ENCODE results near the gene FXYD6. TPM values are rescaled to one million over a fixed set of nuclear protein-coding genes. Genes with fewer than 3 reads are reported as not detected.

Gene FXYD6
- total RNA-seq, 1 experiment from 2014 or later, result not detected

GRCh38 chr11:117913736-117914397, 37.4 kb upstream of the FXYD6 start:
- Histone ChIP-seq H3K4me2 (ENCODE audit: low read depth, low read length, poor library complexity, severe bottlenecking) (no peak overlapping the region), H3K27me3 (ENCODE audit: low read length) (no peaks in the 10 kb centered on the region), H3K79me2 (ENCODE audit: low read length) (no peaks in the 10 kb centered on the region), H3K9ac (ENCODE audit: low read length) (no peak overlapping the region), H3K9me2 (replicated peaks; ENCODE audit: insufficient read depth, low read length) (no peaks in the 10 kb centered on the region), H2AFZ (ENCODE audit: low read length) (no peak overlapping the region), H3K27ac (ENCODE audit: low read length) (no peak overlapping the region), H4K20me1 (ENCODE audit: insufficient read depth, low read depth, low read length) (no peaks in the 10 kb centered on the region), H3K9me3 (ENCODE audit: low read length) (no peaks in the 10 kb centered on the region), H3K36me3 (ENCODE audit: insufficient read depth, low read length) (no peaks in the 10 kb centered on the region), H3K4me1 (ENCODE audit: low read length) (no peaks in the 10 kb centered on the region), H3K4me3 (ENCODE audit: low read length) (no peak overlapping the region)
- no peak for DNase-seq

DNA sequence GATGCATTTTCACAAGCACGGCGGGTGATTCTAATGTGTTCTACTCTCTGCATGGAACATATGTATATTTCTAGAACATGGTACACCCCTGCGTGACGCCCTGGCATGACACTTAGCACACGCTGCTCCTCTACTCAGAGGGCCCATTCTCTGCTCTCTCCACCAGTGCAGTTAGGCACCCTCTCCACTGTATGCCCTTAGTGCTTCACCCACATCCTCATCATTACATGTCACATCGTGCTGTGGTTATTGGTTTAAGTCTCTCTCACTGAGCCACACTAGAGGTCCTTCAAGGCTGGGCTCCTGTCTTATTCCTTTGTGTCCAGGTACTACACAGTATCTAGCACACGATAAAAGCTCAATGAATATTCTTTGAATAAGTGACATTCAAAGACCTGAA, 36.0 kb upstream of the FXYD6 start:
- DNase-seq, result no peak
- H3K36me3 ChIP-seq (ENCODE audit: insufficient read depth, low read length), result no peaks in the 10 kb centered on the region
- H3K27me3 ChIP-seq (ENCODE audit: low read length), result no peaks in the 10 kb centered on the region
- H4K20me1 ChIP-seq (ENCODE audit: insufficient read depth, low read depth, low read length), result no peaks in the 10 kb centered on the region
- H3K4me3 ChIP-seq (ENCODE audit: low read length), result no peak overlapping the region
- peaks cover 6% of the 10 kb centered on the region for H3K4me1 ChIP-seq (ENCODE audit: low read length)
- H3K27ac ChIP-seq (ENCODE audit: low read length), result no peak overlapping the region
- H3K9me2 ChIP-seq (replicated peaks; ENCODE audit: insufficient read depth, low read length), result no peaks in the 10 kb centered on the region
- H2AFZ ChIP-seq (ENCODE audit: low read length), result no peak overlapping the region
- no peaks in the 10 kb centered on the region for H3K9me3 ChIP-seq (ENCODE audit: low read length)
- no peaks in the 10 kb centered on the region for H3K79me2 ChIP-seq (ENCODE audit: low read length)
- no peak overlapping the region for H3K9ac ChIP-seq (ENCODE audit: low read length)
- no peak overlapping the region for H3K4me2 ChIP-seq (ENCODE audit: low read depth, low read length, poor library complexity, severe bottlenecking)

GRCh38 chr11:117911694-117912093, 35.2 kb upstream of the FXYD6 start:
- no peak overlapping the region for H3K27ac ChIP-seq (ENCODE audit: low read length)
- H3K9ac ChIP-seq (ENCODE audit: low read length), result no peak overlapping the region

GRCh38 chr11:117910941-117911655, 34.6 kb upstream of the FXYD6 start:
- no peak overlapping the region for H3K27ac ChIP-seq (ENCODE audit: low read length)
- no peak overlapping the region for H2AFZ ChIP-seq (ENCODE audit: low read length)
- no peak overlapping the region for H3K4me2 ChIP-seq (ENCODE audit: low read depth, low read length, poor library complexity, severe bottlenecking)
- no peaks in the 10 kb centered on the region for H3K9me3 ChIP-seq (ENCODE audit: low read length)
- H4K20me1 ChIP-seq (ENCODE audit: insufficient read depth, low read depth, low read length), result no peaks in the 10 kb centered on the region
- DNase-seq, result no peak
- H3K36me3 ChIP-seq (ENCODE audit: insufficient read depth, low read length), result no peaks in the 10 kb centered on the region
- no peak overlapping the region for H3K4me3 ChIP-seq (ENCODE audit: low read length)
- no peak overlapping the region for H3K9ac ChIP-seq (ENCODE audit: low read length)
- no peaks in the 10 kb centered on the region for H3K9me2 ChIP-seq (replicated peaks; ENCODE audit: insufficient read depth, low read length)
- no peaks in the 10 kb centered on the region for H3K79me2 ChIP-seq (ENCODE audit: low read length)
- H3K4me1 ChIP-seq (ENCODE audit: low read length), result peaks cover 11% of the 10 kb centered on the region
- no peaks in the 10 kb centered on the region for H3K27me3 ChIP-seq (ENCODE audit: low read length)

More at GRCh38 chr11:117911694-117912093, 35.2 kb upstream of the FXYD6 start:
- no peaks in the 10 kb centered on the region for H3K36me3 ChIP-seq (ENCODE audit: insufficient read depth, low read length)
- H4K20me1 ChIP-seq (ENCODE audit: insufficient read depth, low read depth, low read length), result no peaks in the 10 kb centered on the region
- no peaks in the 10 kb centered on the region for H3K9me2 ChIP-seq (replicated peaks; ENCODE audit: insufficient read depth, low read length)
- H3K9me3 ChIP-seq (ENCODE audit: low read length), result no peaks in the 10 kb centered on the region
- peaks cover 11% of the 10 kb centered on the region for H3K4me1 ChIP-seq (ENCODE audit: low read length)
- H3K79me2 ChIP-seq (ENCODE audit: low read length), result no peaks in the 10 kb centered on the region
- no peak for DNase-seq
- H3K4me3 ChIP-seq (ENCODE audit: low read length), result no peak overlapping the region
- no peaks in the 10 kb centered on the region for H3K27me3 ChIP-seq (ENCODE audit: low read length)
- no peak overlapping the region for H2AFZ ChIP-seq (ENCODE audit: low read length)
- H3K4me2 ChIP-seq (ENCODE audit: low read depth, low read length, poor library complexity, severe bottlenecking), result no peak overlapping the region

GRCh38 chr11:117910525-117910924, 34.1 kb upstream of the FXYD6 start:
- Histone ChIP-seq H3K9me3 (ENCODE audit: low read length) (no peaks in the 10 kb centered on the region), H3K27me3 (ENCODE audit: low read length) (no peaks in the 10 kb centered on the region), H3K4me1 (ENCODE audit: low read length) (peaks cover 11% of the 10 kb centered on the region), H3K4me3 (ENCODE audit: low read length) (no peak overlapping the region), H3K79me2 (ENCODE audit: low read length) (no peaks in the 10 kb centered on the region), H3K27ac (ENCODE audit: low read length) (no peak overlapping the region), H2AFZ (ENCODE audit: low read length) (no peak overlapping the region), H4K20me1 (ENCODE audit: insufficient read depth, low read depth, low read length) (no peaks in the 10 kb centered on the region), H3K9me2 (replicated peaks; ENCODE audit: insufficient read depth, low read length) (no peaks in the 10 kb centered on the region), H3K36me3 (ENCODE audit: insufficient read depth, low read length) (no peaks in the 10 kb centered on the region), H3K9ac (ENCODE audit: low read length) (no peak overlapping the region), H3K4me2 (ENCODE audit: low read depth, low read length, poor library complexity, severe bottlenecking) (no peak overlapping the region)
- no peak for DNase-seq

DNA sequence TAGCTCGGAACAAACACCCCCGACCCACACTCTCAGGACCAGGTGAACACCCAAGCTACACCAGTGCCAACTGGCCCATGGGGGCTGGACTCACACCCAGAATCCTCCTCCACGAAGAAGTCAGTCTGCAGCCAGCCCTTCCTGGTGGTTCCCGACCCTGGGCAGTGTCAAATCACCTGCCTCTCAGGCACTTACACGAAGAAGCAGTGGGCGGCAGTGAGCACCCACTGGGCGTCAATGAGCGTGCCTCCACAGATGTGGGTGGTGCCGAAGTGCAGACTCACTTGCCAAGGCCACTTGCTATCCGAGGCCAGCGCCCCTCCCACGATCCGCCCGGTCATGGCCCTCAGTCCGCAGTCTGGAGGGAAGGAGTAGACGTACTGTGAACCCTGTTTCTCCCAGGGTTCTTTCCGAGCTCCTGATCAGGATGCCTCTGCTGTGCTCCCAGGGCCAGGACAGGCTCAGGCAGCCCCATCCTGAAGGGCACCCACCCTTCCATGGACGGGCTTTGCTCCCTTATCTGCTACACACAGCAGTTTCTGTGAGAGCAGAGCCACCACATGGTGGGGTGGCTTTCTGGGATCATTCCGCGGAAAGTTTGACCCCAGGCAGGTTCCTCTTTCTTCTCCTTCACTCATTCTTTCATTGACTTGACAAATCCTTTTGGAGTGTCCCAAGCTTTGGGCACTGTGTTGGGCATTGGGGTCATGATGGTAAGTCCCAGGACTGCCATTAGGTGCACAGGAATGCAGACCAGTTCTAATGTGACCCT, 33.3 kb upstream of the FXYD6 start:
- no peak overlapping the region for H3K9ac ChIP-seq (ENCODE audit: low read length)

DNA sequence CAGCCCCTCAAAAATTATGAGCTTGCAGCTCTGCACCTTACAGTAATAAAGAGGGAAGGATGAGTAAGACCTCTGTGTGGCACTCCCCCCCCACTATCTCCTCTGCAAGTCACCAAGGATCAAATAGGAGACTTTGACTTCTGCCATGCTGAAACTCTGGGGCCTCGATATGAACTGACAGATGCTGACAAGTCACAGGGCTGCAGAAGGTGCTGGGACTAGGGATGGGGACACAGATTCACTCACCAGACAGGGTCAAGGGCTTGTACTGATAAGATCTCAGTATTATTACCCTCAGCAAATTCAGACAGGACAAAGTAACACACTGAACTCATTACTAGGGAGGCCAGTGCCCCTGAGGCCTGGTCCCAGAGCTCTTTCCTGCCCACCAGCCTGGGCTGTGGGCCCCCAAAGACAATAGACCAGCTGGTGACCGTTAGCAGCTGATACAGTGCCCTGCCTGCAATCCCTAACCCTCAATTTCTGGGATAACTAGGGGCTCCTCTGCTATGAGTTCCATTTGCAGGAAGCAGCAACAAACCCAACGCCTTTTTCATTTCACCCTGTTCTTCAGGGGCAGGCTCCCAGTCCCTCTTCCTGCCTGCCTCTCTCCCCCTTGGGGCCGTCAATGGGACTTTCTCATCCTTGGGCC, 32.6 kb upstream of the FXYD6 start:
- Histone ChIP-seq H3K9ac (ENCODE audit: low read length) (no peak overlapping the region), H3K4me3 (ENCODE audit: low read length) (no peak overlapping the region), H3K9me2 (replicated peaks; ENCODE audit: insufficient read depth, low read length) (no peaks in the 10 kb centered on the region), H3K4me2 (ENCODE audit: low read depth, low read length, poor library complexity, severe bottlenecking) (no peak overlapping the region), H3K79me2 (ENCODE audit: low read length) (no peaks in the 10 kb centered on the region), H3K27me3 (ENCODE audit: low read length) (no peaks in the 10 kb centered on the region), H4K20me1 (ENCODE audit: insufficient read depth, low read depth, low read length) (no peaks in the 10 kb centered on the region), H3K4me1 (ENCODE audit: low read length) (peaks cover 11% of the 10 kb centered on the region), H3K27ac (ENCODE audit: low read length) (no peak overlapping the region), H3K9me3 (ENCODE audit: low read length) (no peaks in the 10 kb centered on the region), H2AFZ (ENCODE audit: low read length) (no peak overlapping the region), H3K36me3 (ENCODE audit: insufficient read depth, low read length) (no peaks in the 10 kb centered on the region)
- DNase-seq, result no peak

More for the DNA sequence above, 33.3 kb upstream of the FXYD6 start:
- Histone ChIP-seq H3K27me3 (ENCODE audit: low read length) (no peaks in the 10 kb centered on the region), H3K9me3 (ENCODE audit: low read length) (no peaks in the 10 kb centered on the region), H3K27ac (ENCODE audit: low read length) (no peak overlapping the region), H3K4me1 (ENCODE audit: low read length) (peaks cover 11% of the 10 kb centered on the region), H3K79me2 (ENCODE audit: low read length) (no peaks in the 10 kb centered on the region), H2AFZ (ENCODE audit: low read length) (no peak overlapping the region), H4K20me1 (ENCODE audit: insufficient read depth, low read depth, low read length) (no peaks in the 10 kb centered on the region), H3K4me3 (ENCODE audit: low read length) (no peak overlapping the region), H3K36me3 (ENCODE audit: insufficient read depth, low read length) (no peaks in the 10 kb centered on the region), H3K9me2 (replicated peaks; ENCODE audit: insufficient read depth, low read length) (no peaks in the 10 kb centered on the region), H3K4me2 (ENCODE audit: low read depth, low read length, poor library complexity, severe bottlenecking) (no peak overlapping the region)
- DNase-seq, result no peak

Measured in Karpas-422 (cell line).